Endothelial cell of umbilical vein (primary cell): ENCODE results near the gene AXDND1. TPM values are rescaled to one million over a fixed set of nuclear protein-coding genes. Genes with fewer than 3 reads are reported as not detected.

ENCODE experiments used
- BruUV-seq: library from RNA; stranded (reverse); fragments of 400-500 nt; replicated peaks from 2 replicates; lab custom pipeline; 2021; lab: Mats Ljungman, UMichigan
- CTCF ChIA-PET: fragments of 300-600, 350-600 bp; sonication (Branson Sonifier 250); formaldehyde crosslinking; loops from one replicate; lab custom pipeline; 2021; ENCODE audit warnings: antibody characterized with exemption, inconsistent platforms; lab: Charles Lee
- POLR2A ChIA-PET: fragments of 300-600, 350-600 bp; sonication (Branson Sonifier 250); formaldehyde crosslinking; loops from one replicate; lab custom pipeline; 2021; ENCODE audit warnings: antibody characterized with exemption, inconsistent platforms; lab: Charles Lee
- DNase-seq: peaks from one replicate; pipeline ENCODE4 v3.0.0-alpha.2; 2011; ENCODE audit warnings: low read depth, low spot score
- FAIRE-seq: peaks from 2 replicates; lab custom pipeline; 2011; peaks lifted over from hg19 to GRCh38; lab: Jason Lieb, UNC
- H2AFZ ChIP-seq: 2 replicates; pipeline ENCODE4 v1.6.0; 2012; ENCODE audit warnings: low read depth, low read length, control low read depth, inconsistent platforms
- H3K27ac ChIP-seq: 2 replicates; pipeline ENCODE4 v1.5.1; 2011; ENCODE audit warnings: low read depth, mild to moderate bottlenecking, control low read depth, low read length, moderate library complexity; ENCODE audit not compliant: insufficient read depth
- H3K27me3 ChIP-seq, 2 experiments: 2 replicates each; pipeline versions ENCODE4 v1.6.0 to v1.6.1; 2011; ENCODE audit warnings: low read length in 2 of 2, mixed read lengths in 1 of 2; ENCODE audit not compliant: control insufficient read depth in 2 of 2, insufficient read depth in 2 of 2
- H3K36me3 ChIP-seq, 2 experiments: 2 replicates in 1 of 2; 3 replicates in 1 of 2; pipeline ENCODE4 v1.5.1; 2011; ENCODE audit warnings: low read length in 2 of 2, mild to moderate bottlenecking in 1 of 2, moderate library complexity in 1 of 2; ENCODE audit not compliant: control insufficient read depth in 2 of 2, insufficient read depth in 2 of 2; ENCODE audit errors: extremely low read depth in 1 of 2
- H3K4me1 ChIP-seq: 3 replicates; pipeline ENCODE4 v1.5.1; 2011; ENCODE audit warnings: mild to moderate bottlenecking, low read length; ENCODE audit not compliant: control insufficient read depth, insufficient read depth; ENCODE audit errors: extremely low read depth
- H3K4me2 ChIP-seq: 2 replicates; pipeline ENCODE4 v1.6.1; 2011; ENCODE audit warnings: low read length, control low read depth, mixed read lengths; ENCODE audit not compliant: insufficient read depth
- H3K4me3 ChIP-seq, 3 experiments: fragments of 200-600 bp in 1 of 3; sonication (generic), shearing (Covaris generic) in 1 of 3; replicated peaks in 1 of 3; 2 replicates each; pipeline ENCODE4 v1.5.1; 2011 to 2016; ENCODE audit warnings: control low read depth in 3 of 3, low read length in 3 of 3, mild to moderate bottlenecking in 2 of 3, inconsistent platforms in 1 of 3, low read depth in 1 of 3, moderate library complexity in 1 of 3; ENCODE audit not compliant: insufficient read depth in 1 of 3
- H3K79me2 ChIP-seq: 2 replicates; pipeline ENCODE4 v1.6.0; 2012; ENCODE audit warnings: low read length, inconsistent platforms; ENCODE audit not compliant: control insufficient read depth, insufficient read depth
- H3K9ac ChIP-seq: replicated peaks from 2 replicates; pipeline ENCODE3; 2011; ENCODE audit warnings: low read length, control low read depth; ENCODE audit not compliant: insufficient read depth; ENCODE audit errors: extremely low read depth
- H3K9me1 ChIP-seq: replicated peaks from 3 replicates; pipeline ENCODE4 v1.6.0; 2011; ENCODE audit warnings: mild to moderate bottlenecking, low read length; ENCODE audit not compliant: control insufficient read depth, insufficient read depth; ENCODE audit errors: extremely low read depth
- H3K9me3 ChIP-seq: replicated peaks from 2 replicates; pipeline ENCODE4 v1.5.1; 2012; ENCODE audit warnings: low read length, inconsistent platforms; ENCODE audit not compliant: control insufficient read depth, insufficient read depth
- H4K20me1 ChIP-seq: replicated peaks from 2 replicates; pipeline ENCODE3; 2011; ENCODE audit warnings: mild to moderate bottlenecking, low read length; ENCODE audit not compliant: control insufficient read depth, insufficient read depth; ENCODE audit errors: extremely low read depth
- EZH2 ChIP-seq: IDR thresholded peaks from 2 replicates; pipeline ENCODE4 v1.6.1; 2012; ENCODE audit warnings: borderline replicate concordance, low read depth, mild to moderate bottlenecking, moderate library complexity, low read length, inconsistent platforms; ENCODE audit not compliant: severe bottlenecking
- FOS ChIP-seq: IDR thresholded peaks from 2 replicates; pipeline ENCODE4 v1.6.1; 2011; ENCODE audit warnings: mild to moderate bottlenecking, low read length, moderate library complexity, borderline replicate concordance; ENCODE audit not compliant: insufficient read depth
- GATA2 ChIP-seq: IDR thresholded peaks from 2 replicates; pipeline ENCODE4 v1.7.0; 2011; ENCODE audit warnings: low read depth, mild to moderate bottlenecking, moderate library complexity, mixed read lengths, low read length; ENCODE audit not compliant: insufficient read length, insufficient read depth
- JUN ChIP-seq: IDR thresholded peaks from 2 replicates; pipeline ENCODE4 v1.6.1; 2011; ENCODE audit warnings: borderline replicate concordance, low read depth; ENCODE audit not compliant: insufficient read length, insufficient read depth
- MAX ChIP-seq: IDR thresholded peaks from 2 replicates; pipeline ENCODE4 v1.6.1; 2011; ENCODE audit not compliant: insufficient read depth, insufficient read length
- MYC ChIP-seq: IDR thresholded peaks from one replicate; pipeline ENCODE4 v1.6.1; 2011; ENCODE audit warnings: mild to moderate bottlenecking, low read depth, low read length
- POLR2A ChIP-seq: IDR thresholded peaks from 2 replicates; pipeline ENCODE4 v1.6.1; 2012; ENCODE audit warnings: low read depth, mild to moderate bottlenecking, control low read depth, low read length
- POLR2AphosphoS5 ChIP-seq: IDR thresholded peaks from 2 replicates; pipeline ENCODE4 v1.6.1; 2012; ENCODE audit warnings: low read depth, mild to moderate bottlenecking, control low read depth, low read length, moderate library complexity; ENCODE audit not compliant: insufficient read depth
- dilution Hi-C: fragments of 300-500 bp; cut with MboI; formaldehyde crosslinking; loops from one replicate; pipeline ENCODE4 v1.15.0; 2019; ENCODE audit warnings: low sequenced_read_pairs; ENCODE audit not compliant: extremely low pct_ligation_motif_present
- intact Hi-C: fragments of 100-400 bp; cut with micrococcal nuclease; formaldehyde crosslinking; loops from one replicate; pipeline ENCODE4 v1.10.0; 2022
- polyA plus RNA-seq, 4 experiments: library from polyadenylated mRNA; depleted of rRNA in 3 of 4; stranded (reverse) in 3 of 4; unstranded in 1 of 4; fragments of >200 nt; gene quantifications; 2 replicates each; pipeline versions ENCODE4 v1.2.1 to v1.2.3, GENCODE V29; 2011 to 2012; ENCODE audit warnings: missing spikeins in 1 of 4
- total RNA-seq: library from RNA; stranded (reverse); gene quantifications from 2 replicates; pipeline ENCODE4 v1.2.3, GENCODE V29; 2021

AXDND1 gene
- total and polyA plus RNA-seq, 2 donors (not counting 3 experiments of a cell fraction or from before 2014, with no cell fraction given), result 0.17 TPM; not detected in 1

GRCh38 chr1:179490611-179491010, 124.8 kb downstream of the AXDND1 start:
- H3K9me3 ChIP-seq, result no peaks in the 10 kb centered on the region
- H3K27ac ChIP-seq, result no peak overlapping the region
- no TSS peak for BruUV-seq
- dilution Hi-C loops (no loop called here), intact Hi-C loops (no loop called here)
- H3K4me3 ChIP-seq, result no peak overlapping the region
- no peak overlapping the region for H3K9ac ChIP-seq
- H3K27me3 ChIP-seq, result no peaks in the 10 kb centered on the region
- TF ChIP-seq EZH2 (no peak), FOS (no peak), POLR2AphosphoS5 (no peak), JUN (no peak), POLR2A (no peak), MYC (no peak), MAX (no peak), GATA2 (no peak)
- FAIRE-seq (no peak), DNase-seq (no peak)
- no peaks in the 10 kb centered on the region for H4K20me1 ChIP-seq
- H3K79me2 ChIP-seq, result no peaks in the 10 kb centered on the region
- no peak overlapping the region for H2AFZ ChIP-seq
- H3K9me1 ChIP-seq, result no peaks in the 10 kb centered on the region
- ChIA-PET POLR2A (no interaction called here), CTCF (interaction anchor here (0.7 kb wide), 1 partner anchor 109 kb away, joined by 3 read pairs; no protein-coding TSS in a partner anchor)
- H3K4me1 ChIP-seq, result no peaks in the 10 kb centered on the region
- H3K4me2 ChIP-seq, result no peak overlapping the region
- H3K36me3 ChIP-seq, result no peaks in the 10 kb centered on the region

- H3K79me2 ChIP-seq, result no peaks in the 10 kb centered on the region
- H3K9ac ChIP-seq, result no peak overlapping the region
- H3K9me1 ChIP-seq, result no peaks in the 10 kb centered on the region
- H3K4me3 ChIP-seq, result no peak overlapping the region
- ChIA-PET CTCF (interaction anchor here (1.1 kb wide), 1 partner anchor 14 kb away, joined by 3 read pairs; no protein-coding TSS in a partner anchor), POLR2A (no interaction called here)
- no TSS peak for BruUV-seq
- H3K36me3 ChIP-seq, result no peaks in the 10 kb centered on the region
- H2AFZ ChIP-seq, result no peak overlapping the region
- H3K9me3 ChIP-seq, result no peaks in the 10 kb centered on the region
- dilution Hi-C loops, result no loop called here
- H4K20me1 ChIP-seq, result no peaks in the 10 kb centered on the region
- intact Hi-C loops, result no loop called here
- DNase-seq (no peak), FAIRE-seq (no peak)
- no peaks in the 10 kb centered on the region for H3K27me3 ChIP-seq
- TF ChIP-seq MYC (no peak), FOS (no peak), EZH2 (no peak), GATA2 (no peak), POLR2AphosphoS5 (no peak)
- H3K27ac ChIP-seq, result no peak overlapping the region
- no peaks in the 10 kb centered on the region for H3K4me1 ChIP-seq
- H3K4me2 ChIP-seq, result no peak overlapping the region
These were observed 127.6 kb downstream of the AXDND1 start for GRCh38 chr1:179493323-179493722.
